ENCODE data around the gene SKP2. TPM values are rescaled to one million over a fixed set of nuclear protein-coding genes. Genes with fewer than 3 reads are reported as not detected.

Gene SKP2
- total and polyA plus RNA-seq, 8 donors, result 2.4 to 25.7 (median 11.8) TPM

DNA sequence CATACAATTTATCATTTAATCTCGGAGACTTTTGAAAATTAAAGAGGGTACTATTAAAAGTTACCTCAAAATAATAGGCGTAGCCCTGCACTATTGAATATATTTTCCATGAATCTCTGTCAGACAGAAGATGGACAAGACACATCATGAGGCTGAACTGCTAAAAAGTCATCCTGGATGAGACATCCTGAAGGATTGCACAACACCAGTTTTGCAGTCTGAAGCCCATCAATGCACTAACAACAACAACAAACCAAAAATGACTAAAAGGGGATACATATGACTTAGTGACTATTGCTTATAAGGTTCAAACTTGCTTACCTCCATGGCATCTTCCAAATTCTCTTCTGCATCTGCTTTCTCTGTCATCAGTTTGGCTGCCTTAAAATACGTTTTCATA is 15.9 kb upstream of the SKP2 start:
- Histone ChIP-seq H3K9me3 (no peaks in the 10 kb centered on the region), H3K36me3 (peaks cover 14 to 52% (median 41%) of the 10 kb centered on the region in 4 donors), H3K27ac (no peak overlapping the region), H3K27me3 (no peaks in the 10 kb centered on the region), H3K4me3 (no peak overlapping the region), H3K4me1 (no peaks in the 10 kb centered on the region)
- TF ChIP-seq POLR2A (IDR thresholded peaks at IDR 0.05) (no peak), EP300 (IDR thresholded peaks at IDR 0.05) (no peak), POLR2AphosphoS5 (IDR thresholded peaks at IDR 0.05) (no peak)
- TF ChIP-seq, protein P1, sequence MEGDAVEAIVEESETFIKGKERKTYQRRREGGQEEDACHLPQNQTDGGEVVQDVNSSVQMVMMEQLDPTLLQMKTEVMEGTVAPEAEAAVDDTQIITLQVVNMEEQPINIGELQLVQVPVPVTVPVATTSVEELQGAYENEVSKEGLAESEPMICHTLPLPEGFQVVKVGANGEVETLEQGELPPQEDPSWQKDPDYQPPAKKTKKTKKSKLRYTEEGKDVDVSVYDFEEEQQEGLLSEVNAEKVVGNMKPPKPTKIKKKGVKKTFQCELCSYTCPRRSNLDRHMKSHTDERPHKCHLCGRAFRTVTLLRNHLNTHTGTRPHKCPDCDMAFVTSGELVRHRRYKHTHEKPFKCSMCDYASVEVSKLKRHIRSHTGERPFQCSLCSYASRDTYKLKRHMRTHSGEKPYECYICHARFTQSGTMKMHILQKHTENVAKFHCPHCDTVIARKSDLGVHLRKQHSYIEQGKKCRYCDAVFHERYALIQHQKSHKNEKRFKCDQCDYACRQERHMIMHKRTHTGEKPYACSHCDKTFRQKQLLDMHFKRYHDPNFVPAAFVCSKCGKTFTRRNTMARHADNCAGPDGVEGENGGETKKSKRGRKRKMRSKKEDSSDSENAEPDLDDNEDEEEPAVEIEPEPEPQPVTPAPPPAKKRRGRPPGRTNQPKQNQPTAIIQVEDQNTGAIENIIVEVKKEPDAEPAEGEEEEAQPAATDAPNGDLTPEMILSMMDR (IDR thresholded peaks at IDR 0.05), result no peak
- WGBS, 5 donors, result 93 to 97% (median 97%) methylated on average over 3 of the region's 3 CpGs
- intact Hi-C loops (cut with DNase I; ENCODE audit: low total_unique reads), result no loop called here
- DNase-seq, result no peak

DNA sequence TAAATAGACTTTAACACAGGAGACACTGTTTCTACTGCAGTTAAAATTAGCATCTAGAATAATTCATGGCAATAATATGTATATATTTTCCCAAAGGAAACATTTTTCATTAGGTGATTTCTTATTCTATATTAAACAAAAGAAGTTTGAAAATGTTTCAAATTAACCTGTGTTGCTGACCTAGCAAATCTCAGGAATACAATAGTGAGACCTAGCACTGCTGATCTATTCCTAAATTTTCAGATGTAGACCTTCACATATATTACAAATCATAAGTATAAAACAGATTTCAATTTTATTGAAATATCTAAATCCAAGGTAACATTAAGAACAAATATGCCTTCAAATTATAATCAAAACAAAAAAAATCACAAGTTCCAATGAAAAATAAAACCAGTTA is 15.3 kb upstream of the SKP2 start:
- Histone ChIP-seq H3K9me3 (no peaks in the 10 kb centered on the region), H3K27ac (no peak overlapping the region), H3K36me3 (peaks cover 14 to 53% (median 45%) of the 10 kb centered on the region in 4 donors), H3K27me3 (no peaks in the 10 kb centered on the region), H3K4me3 (no peak overlapping the region), H3K4me1 (no peaks in the 10 kb centered on the region)
- TF ChIP-seq POLR2A (IDR thresholded peaks at IDR 0.05) (no peak), POLR2AphosphoS5 (IDR thresholded peaks at IDR 0.05) (no peak), EP300 (IDR thresholded peaks at IDR 0.05) (no peak)
- TF ChIP-seq, protein P1 (IDR thresholded peaks at IDR 0.05), result no peak
- intact Hi-C loops (cut with DNase I; ENCODE audit: low total_unique reads), result no loop called here
- no peak for DNase-seq

DNA sequence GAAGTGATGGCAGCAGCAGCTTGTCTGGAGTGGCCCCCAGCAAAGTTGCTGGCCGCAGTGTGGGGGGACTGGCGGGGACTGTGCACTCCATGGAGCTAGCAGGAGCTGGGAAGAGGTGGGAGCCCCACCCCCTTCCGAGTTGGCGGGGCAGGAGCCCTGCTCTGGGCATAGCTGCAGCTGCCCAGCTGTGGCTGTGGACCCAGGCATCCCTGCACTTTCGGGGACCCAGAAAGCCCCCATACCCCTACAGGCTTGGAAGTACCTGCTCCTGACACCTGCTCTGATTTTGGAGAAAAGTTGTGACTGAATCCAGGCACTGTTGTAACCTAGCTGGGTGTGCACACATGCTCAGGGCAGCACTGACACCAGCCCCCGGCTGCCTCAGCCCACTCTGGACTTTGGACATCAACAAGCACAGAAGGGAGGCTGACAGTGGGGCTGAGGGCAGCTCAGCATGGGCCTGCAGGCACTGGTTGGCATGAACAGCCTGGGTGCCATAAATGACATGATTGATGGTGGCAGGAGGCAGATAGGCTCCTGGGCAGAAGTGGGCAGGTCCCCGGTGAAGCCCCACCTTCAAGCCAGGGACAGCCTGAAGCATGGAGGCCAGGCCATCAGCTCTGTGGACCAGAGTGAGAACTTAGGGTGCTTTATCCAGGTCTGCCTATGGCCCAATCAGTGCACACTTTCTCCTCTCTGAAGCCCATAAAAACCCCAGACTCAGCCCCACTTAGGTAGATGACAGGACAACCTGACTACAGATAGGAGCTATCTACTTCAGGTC is 12.8 kb upstream of the SKP2 start:
- Histone ChIP-seq H3K4me1 (no peaks in the 10 kb centered on the region), H3K27me3 (no peaks in the 10 kb centered on the region), H3K9me3 (no peaks in the 10 kb centered on the region), H3K4me3 (no peak overlapping the region), H3K27ac (no peak overlapping the region), H3K36me3 (peaks cover 14 to 62% (median 58%) of the 10 kb centered on the region in 4 donors)
- WGBS, 5 donors, result 90 to 98% (median 95%) methylated on average over 4 to 7 of the region's 7 CpGs
- TF ChIP-seq POLR2A (IDR thresholded peaks at IDR 0.05), result no peak
- no peak for TF ChIP-seq POLR2AphosphoS5 (IDR thresholded peaks at IDR 0.05)
- no peak for TF ChIP-seq EP300 (IDR thresholded peaks at IDR 0.05)
- TF ChIP-seq, protein P1 (IDR thresholded peaks at IDR 0.05), result no peak
- intact Hi-C loops (cut with DNase I; ENCODE audit: low total_unique reads), result no loop called here
- no peak for DNase-seq

DNA sequence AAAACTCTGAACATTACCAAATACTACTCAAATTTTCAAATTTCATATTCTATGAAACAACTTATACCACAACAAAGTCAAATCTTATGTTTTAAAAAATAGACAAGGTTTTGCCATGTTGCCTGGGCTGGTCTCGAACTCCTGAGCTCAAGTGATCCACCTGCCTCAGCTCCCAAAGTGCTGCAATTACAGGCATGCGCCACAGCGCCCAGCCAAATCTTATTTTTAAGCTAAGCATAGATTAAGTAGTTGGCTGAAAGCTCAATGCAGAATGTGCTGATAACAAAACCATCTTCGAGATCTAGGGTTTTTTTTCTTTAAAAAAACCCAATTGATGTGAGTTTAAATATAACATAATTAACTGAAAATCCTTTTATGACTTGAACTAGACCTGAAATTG is 6.6 kb upstream of the SKP2 start:
- no peak for TF ChIP-seq POLR2AphosphoS5 (IDR thresholded peaks at IDR 0.05)
- TF ChIP-seq, protein P1 (IDR thresholded peaks at IDR 0.05), result no peak
- TF ChIP-seq POLR2A (IDR thresholded peaks at IDR 0.05), result no peak
- TF ChIP-seq EP300 (IDR thresholded peaks at IDR 0.05), result no peak
- no peak for DNase-seq
- H3K4me1 ChIP-seq, result peaks cover 0 to 25% (median 16%) of the 10 kb centered on the region in 4 donors
- WGBS, 5 donors, result 74 to 87% (median 77%) methylated on average over 4 of the region's 4 CpGs
- intact Hi-C loops (cut with DNase I; ENCODE audit: low total_unique reads), result no loop called here
- H3K27me3 ChIP-seq, result no peaks in the 10 kb centered on the region
- H3K4me3 ChIP-seq, result no peak overlapping the region
- no peak overlapping the region for H3K27ac ChIP-seq
- no peaks in the 10 kb centered on the region for H3K9me3 ChIP-seq
- H3K36me3 ChIP-seq, result peaks cover 5 to 25% (median 22%) of the 10 kb centered on the region in 4 donors
